Ascending aorta (tissue), 2 donors: ENCODE measurements around the gene ADARB1. TPM values are rescaled to one million over a fixed set of nuclear protein-coding genes. Genes with fewer than 3 reads are reported as not detected.

ENCODE experiments used
- DNase-seq, 2 donors: peaks; one replicate each; pipeline ENCODE4 v3.0.0-alpha.2; 2019; ENCODE audit warnings: low spot score in 2 of 2
- H3K27ac ChIP-seq, 2 donors: fragments of 200-600 bp; sonication (generic); one replicate each; pipeline ENCODE4 v1.5.1; 2016 to 2017; ENCODE audit warnings: mild to moderate bottlenecking in 1 of 2
- H3K27me3 ChIP-seq: fragments of 200-600 bp; sonication (generic); one replicate; pipeline ENCODE4 v1.5.1; 2017
- H3K36me3 ChIP-seq, 2 donors: fragments of 200-600 bp; sonication (generic); one replicate each; pipeline ENCODE4 v1.5.1; 2016
- H3K4me1 ChIP-seq, 2 donors: fragments of 200-600 bp; sonication (generic); one replicate each; pipeline ENCODE4 v1.5.1; 2016 to 2017; ENCODE audit warnings: mild to moderate bottlenecking in 1 of 2
- H3K4me3 ChIP-seq, 2 donors: fragments of 200-600 bp; sonication (generic); one replicate each; pipeline ENCODE4 v1.5.1; 2016 to 2017; ENCODE audit warnings: mild to moderate bottlenecking in 1 of 2
- H3K9me3 ChIP-seq, 2 donors: fragments of 200-600 bp; sonication (generic); one replicate each; pipeline ENCODE4 v1.5.1; 2016
- intact Hi-C: fragments of 100-400 bp; cut with DNase I; formaldehyde crosslinking; loops from one replicate; pipeline ENCODE4 v1.15.1; 2023
- total RNA-seq: library from RNA; depleted of rRNA; stranded (reverse); fragments of >200 nt; gene quantifications from one replicate; pipeline ENCODE4 v1.1.0, GENCODE V29; 2016
- TF ChIP-seq, protein P1 (sequence below), 3 experiments: fragments of 200-600 bp in 2 of 3; fragments of 450-650 bp in 1 of 3; sonication (generic) in 2 of 3; IDR thresholded peaks; one replicate each; pipeline ENCODE4 v1.5.1; 2016 to 2019; ENCODE audit warnings: antibody characterized with exemption in 3 of 3, mild to moderate bottlenecking in 1 of 3, moderate library complexity in 1 of 3

Gene ADARB1
- total RNA-seq, 1 donor from 2014 or later: 82.9 TPM

GRCh38 chr21:45158491-45159423 lies 84.4 kb downstream of the ADARB1 start:
- H3K27ac ChIP-seq: no peak overlapping the region
- intact Hi-C loops: no loop called here
- TF ChIP-seq, protein P1, sequence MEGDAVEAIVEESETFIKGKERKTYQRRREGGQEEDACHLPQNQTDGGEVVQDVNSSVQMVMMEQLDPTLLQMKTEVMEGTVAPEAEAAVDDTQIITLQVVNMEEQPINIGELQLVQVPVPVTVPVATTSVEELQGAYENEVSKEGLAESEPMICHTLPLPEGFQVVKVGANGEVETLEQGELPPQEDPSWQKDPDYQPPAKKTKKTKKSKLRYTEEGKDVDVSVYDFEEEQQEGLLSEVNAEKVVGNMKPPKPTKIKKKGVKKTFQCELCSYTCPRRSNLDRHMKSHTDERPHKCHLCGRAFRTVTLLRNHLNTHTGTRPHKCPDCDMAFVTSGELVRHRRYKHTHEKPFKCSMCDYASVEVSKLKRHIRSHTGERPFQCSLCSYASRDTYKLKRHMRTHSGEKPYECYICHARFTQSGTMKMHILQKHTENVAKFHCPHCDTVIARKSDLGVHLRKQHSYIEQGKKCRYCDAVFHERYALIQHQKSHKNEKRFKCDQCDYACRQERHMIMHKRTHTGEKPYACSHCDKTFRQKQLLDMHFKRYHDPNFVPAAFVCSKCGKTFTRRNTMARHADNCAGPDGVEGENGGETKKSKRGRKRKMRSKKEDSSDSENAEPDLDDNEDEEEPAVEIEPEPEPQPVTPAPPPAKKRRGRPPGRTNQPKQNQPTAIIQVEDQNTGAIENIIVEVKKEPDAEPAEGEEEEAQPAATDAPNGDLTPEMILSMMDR (IDR thresholded peaks at IDR 0.05): no peak
- no peak for DNase-seq
- no peaks in the 10 kb centered on the region for H3K27me3 ChIP-seq
- H3K4me1 ChIP-seq: peaks cover 7 to 9% of the 10 kb centered on the region in 2 donors
- no peak overlapping the region for H3K4me3 ChIP-seq
- H3K36me3 ChIP-seq: peaks cover 5 to 9% of the 10 kb centered on the region in 2 donors
- no peaks in the 10 kb centered on the region for H3K9me3 ChIP-seq

DNA sequence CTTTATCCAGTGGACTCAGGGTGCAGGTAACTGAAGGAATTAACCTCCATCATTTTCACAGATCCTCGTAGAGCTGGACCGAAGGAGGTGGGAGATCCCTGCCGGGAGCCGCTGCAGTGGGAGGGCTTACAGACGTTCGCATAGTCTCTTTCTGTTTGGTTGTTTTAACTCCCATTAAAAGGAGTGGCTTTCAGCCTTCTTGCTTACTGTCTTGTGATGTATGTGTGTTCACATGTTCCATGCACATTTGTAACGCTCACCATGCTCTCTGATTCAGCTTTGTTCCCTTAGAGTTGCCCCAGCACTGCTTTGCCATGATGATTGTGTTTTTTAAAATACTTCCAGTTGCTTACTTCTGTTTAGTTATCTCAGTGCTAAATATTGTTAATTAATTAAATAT lies 85.8 kb downstream of the ADARB1 start:
- H3K36me3 ChIP-seq: peaks cover 5 to 9% of the 10 kb centered on the region in 2 donors
- H3K4me3 ChIP-seq: no peak overlapping the region
- no peaks in the 10 kb centered on the region for H3K27me3 ChIP-seq
- DNase-seq: no peak
- no peaks in the 10 kb centered on the region for H3K9me3 ChIP-seq
- H3K4me1 ChIP-seq: peaks cover 5 to 8% of the 10 kb centered on the region in 2 donors
- intact Hi-C loops: loop anchor here (10.0 kb wide), 1 partner anchor 285 kb away; no protein-coding TSS in a partner anchor
- TF ChIP-seq, protein P1 (IDR thresholded peaks at IDR 0.05): no peak
- H3K27ac ChIP-seq: no peak overlapping the region

DNA sequence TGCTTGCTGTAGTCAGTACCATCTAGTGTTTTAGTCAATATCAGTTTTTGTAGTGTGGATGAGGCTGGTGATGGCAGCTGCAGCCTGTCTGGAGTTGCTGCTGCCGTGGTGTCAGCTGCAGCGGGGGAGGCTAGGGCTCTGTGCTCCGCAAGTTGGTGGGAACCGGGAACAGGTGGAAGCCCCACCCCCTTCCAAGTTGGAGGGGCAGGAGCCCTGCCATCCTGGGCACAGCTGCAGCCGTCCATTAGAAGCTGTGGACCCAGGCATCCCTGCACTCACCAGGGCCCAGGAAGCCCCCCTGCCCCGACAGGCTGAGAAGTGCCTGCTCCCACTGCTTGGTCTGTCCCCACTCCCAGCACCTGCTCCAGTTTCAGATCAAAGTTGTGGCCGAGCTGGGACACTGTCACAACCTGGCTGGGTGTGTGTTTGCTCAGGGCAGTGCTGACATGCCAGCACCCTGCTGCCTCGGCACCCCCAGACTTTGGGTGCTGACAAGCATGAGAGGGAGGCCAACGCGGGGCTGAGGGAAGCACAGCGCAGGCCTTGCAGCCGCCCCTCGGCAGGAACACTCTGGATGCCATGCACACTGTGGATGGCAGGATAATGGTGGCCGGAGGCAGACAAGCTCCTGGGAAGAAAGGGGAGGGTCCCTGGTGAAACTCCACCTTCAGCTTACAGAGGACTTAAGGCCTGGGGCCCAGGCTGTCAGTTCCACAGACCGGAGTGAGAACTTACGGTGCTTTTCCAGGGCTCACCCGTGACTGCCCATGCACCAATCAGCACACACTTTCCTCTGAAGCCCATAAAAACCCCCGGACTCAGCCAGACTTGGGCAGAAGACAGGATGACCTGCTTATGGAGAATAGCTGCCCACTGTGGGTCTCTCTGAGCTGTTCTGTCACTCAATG lies 86.9 kb downstream of the ADARB1 start:
- Histone ChIP-seq H3K4me3 (no peak overlapping the region), H3K36me3 (peaks cover 5 to 9% of the 10 kb centered on the region in 2 donors), H3K27me3 (no peaks in the 10 kb centered on the region), H3K27ac (no peak overlapping the region), H3K9me3 (no peaks in the 10 kb centered on the region), H3K4me1 (peaks cover 5 to 8% of the 10 kb centered on the region in 2 donors)
- DNase-seq: no peak
- TF ChIP-seq, protein P1 (IDR thresholded peaks at IDR 0.05): no peak
- intact Hi-C loops: loop anchor here (10.0 kb wide), 1 partner anchor 284 kb away; no protein-coding TSS in a partner anchor

DNA sequence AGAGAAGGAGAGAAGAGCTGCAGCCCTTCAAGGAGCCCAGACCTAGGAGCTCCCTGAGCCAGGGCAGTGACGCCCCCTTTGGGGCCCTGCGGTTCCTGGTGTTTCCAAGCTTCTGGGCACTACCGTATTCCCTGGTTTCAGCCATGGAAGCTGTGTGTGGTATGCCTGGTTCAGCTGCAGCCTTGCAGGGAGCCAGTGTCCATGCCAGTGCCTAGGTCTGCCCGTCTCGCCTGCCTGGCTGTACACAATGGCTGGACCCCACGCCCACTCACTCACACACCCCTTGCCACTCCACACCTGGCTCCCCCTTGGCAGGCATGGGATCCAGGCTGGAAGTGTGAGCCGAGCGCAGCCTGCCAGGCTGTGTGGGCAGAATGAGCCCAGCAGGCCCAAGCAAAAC lies 87.7 kb downstream of the ADARB1 start:
- H3K27me3 ChIP-seq: no peaks in the 10 kb centered on the region
- no peak overlapping the region for H3K4me3 ChIP-seq
- DNase-seq: no peak
- H3K27ac ChIP-seq: no peak overlapping the region
- peaks cover 5 to 15% of the 10 kb centered on the region in 2 donors for H3K4me1 ChIP-seq
- H3K36me3 ChIP-seq: peaks cover 5 to 9% of the 10 kb centered on the region in 2 donors
- H3K9me3 ChIP-seq: no peaks in the 10 kb centered on the region
- TF ChIP-seq, protein P1 (IDR thresholded peaks at IDR 0.05): no peak
- intact Hi-C loops: loop anchor here (10.0 kb wide), 1 partner anchor 283 kb away; no protein-coding TSS in a partner anchor

DNA sequence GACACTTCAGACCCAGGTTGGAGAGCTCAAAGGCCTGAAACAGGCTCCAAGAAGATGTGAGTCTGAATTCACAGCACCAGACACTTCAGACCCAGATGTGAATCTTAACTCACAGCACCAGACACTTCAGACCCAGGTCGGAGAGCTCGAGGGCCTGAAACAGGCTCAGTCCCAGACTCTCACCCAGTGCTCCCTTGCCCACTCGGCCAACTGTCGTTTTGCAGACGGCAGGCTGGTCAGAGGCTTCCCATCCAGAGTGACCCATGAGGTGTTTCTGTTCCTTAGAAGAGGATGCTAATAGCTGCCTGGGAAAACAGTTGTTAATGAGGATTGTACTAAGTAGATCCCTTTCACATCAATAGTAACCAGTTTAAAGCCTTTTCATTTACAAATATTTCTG lies 88.4 kb downstream of the ADARB1 start:
- TF ChIP-seq, protein P1 (IDR thresholded peaks at IDR 0.05): no peak
- Histone ChIP-seq H3K36me3 (peaks cover 5 to 9% of the 10 kb centered on the region in 2 donors), H3K27ac (peak overlapping the region in 1 of 2 donors; percentile 44), H3K27me3 (no peaks in the 10 kb centered on the region), H3K4me1 (peaks cover 5 to 21% of the 10 kb centered on the region in 2 donors), H3K9me3 (no peaks in the 10 kb centered on the region), H3K4me3 (no peak overlapping the region)
- no peak for DNase-seq
- intact Hi-C loops: loop anchor here (10.0 kb wide), 1 partner anchor 282 kb away; no protein-coding TSS in a partner anchor
